Mucosa of stomach (tissue), 1 donor: Measurements from ENCODE around the gene ZBP1.

Experiments used
- H3K27me3 ChIP-seq: one replicate; pipeline ENCODE4 v1.7.0; 2013; ENCODE audit warnings: mild to moderate bottlenecking, low read length; ENCODE audit not compliant: control insufficient read depth, insufficient read depth
- H3K36me3 ChIP-seq: one replicate; pipeline ENCODE4 v1.7.0; 2013; ENCODE audit warnings: low read length; ENCODE audit not compliant: control insufficient read depth, insufficient read depth
- H3K4me1 ChIP-seq: one replicate; pipeline ENCODE4 v1.7.0; 2013; ENCODE audit warnings: mild to moderate bottlenecking, low read length; ENCODE audit not compliant: control insufficient read depth, insufficient read depth
- H3K4me3 ChIP-seq: one replicate; pipeline ENCODE4 v1.7.0; 2013; ENCODE audit warnings: low read length
- H3K9ac ChIP-seq: one replicate; pipeline ENCODE4 v1.7.0; 2013; ENCODE audit warnings: mild to moderate bottlenecking, low read length, moderate library complexity
- H3K9me3 ChIP-seq: one replicate; pipeline ENCODE4 v1.7.0; 2013; ENCODE audit warnings: mild to moderate bottlenecking, low read length, moderate library complexity; ENCODE audit not compliant: control insufficient read depth
- donor health status: Pancreatic carcinoma.

ZBP1 gene

DNA sequence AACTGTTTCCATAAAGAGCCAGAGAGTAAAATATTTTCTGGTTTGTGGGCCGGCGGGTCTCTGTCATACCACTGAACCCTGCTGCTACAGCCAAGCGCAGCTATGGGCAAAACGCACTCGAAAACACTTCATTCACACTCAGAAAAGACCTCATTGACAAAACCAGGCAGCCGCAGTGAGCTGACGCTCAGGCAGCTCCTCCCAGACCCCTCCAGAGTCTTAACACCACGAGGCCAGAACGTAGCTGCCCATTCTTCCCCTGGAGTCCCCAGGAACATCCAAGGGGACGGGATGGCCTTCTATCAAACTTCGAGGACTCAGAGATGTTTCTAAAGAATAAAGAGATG, 35.6 kb upstream of the ZBP1 start:
- H3K9ac ChIP-seq = no peak overlapping the region
- no peaks in the 10 kb centered on the region for H3K36me3 ChIP-seq
- no peaks in the 10 kb centered on the region for H3K27me3 ChIP-seq
- H3K9me3 ChIP-seq = no peaks in the 10 kb centered on the region
- no peaks in the 10 kb centered on the region for H3K4me1 ChIP-seq
- no peak overlapping the region for H3K4me3 ChIP-seq

- Histone ChIP-seq H3K4me1 (no peaks in the 10 kb centered on the region), H3K9ac (no peak overlapping the region), H3K36me3 (no peaks in the 10 kb centered on the region), H3K4me3 (no peak overlapping the region), H3K9me3 (no peaks in the 10 kb centered on the region), H3K27me3 (no peaks in the 10 kb centered on the region)
These were observed 35.0 kb upstream of the ZBP1 start for GRCh38 chr20:57654998-57655808.

- Histone ChIP-seq H3K9ac (no peak overlapping the region), H3K4me1 (no peaks in the 10 kb centered on the region), H3K9me3 (no peaks in the 10 kb centered on the region), H3K4me3 (no peak overlapping the region), H3K27me3 (no peaks in the 10 kb centered on the region), H3K36me3 (no peaks in the 10 kb centered on the region)
These were observed 34.3 kb upstream of the ZBP1 start for GRCh38 chr20:57654363-57654997.

GRCh38 chr20:57653910-57654309, 33.7 kb upstream of the ZBP1 start:
- Histone ChIP-seq H3K9me3 (no peaks in the 10 kb centered on the region), H3K4me1 (no peaks in the 10 kb centered on the region), H3K27me3 (no peaks in the 10 kb centered on the region), H3K4me3 (no peak overlapping the region), H3K9ac (no peak overlapping the region), H3K36me3 (no peaks in the 10 kb centered on the region)

DNA sequence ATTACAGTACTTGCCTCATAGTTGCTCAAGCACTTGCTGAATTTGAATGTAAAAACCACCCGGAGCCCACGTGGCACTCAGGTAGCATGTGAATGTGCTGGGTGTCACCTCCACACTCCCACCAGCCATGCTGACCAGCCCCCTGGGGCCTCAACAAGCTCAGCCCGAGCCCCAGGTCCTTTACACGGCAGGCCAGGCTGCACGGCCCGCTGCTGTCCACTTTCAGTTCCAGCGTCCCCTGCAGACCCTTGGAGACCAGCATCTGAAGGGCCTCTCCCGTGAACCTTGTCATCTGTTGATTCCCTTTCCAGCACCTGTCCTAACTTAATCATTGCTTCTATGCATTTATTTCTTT, 33.3 kb upstream of the ZBP1 start:
- H3K9ac ChIP-seq = no peak overlapping the region
- no peaks in the 10 kb centered on the region for H3K36me3 ChIP-seq
- no peaks in the 10 kb centered on the region for H3K9me3 ChIP-seq
- no peak overlapping the region for H3K4me3 ChIP-seq
- no peaks in the 10 kb centered on the region for H3K27me3 ChIP-seq
- no peaks in the 10 kb centered on the region for H3K4me1 ChIP-seq

- H3K9me3 ChIP-seq = no peaks in the 10 kb centered on the region
- no peak overlapping the region for H3K9ac ChIP-seq
- H3K4me3 ChIP-seq = no peak overlapping the region
- no peaks in the 10 kb centered on the region for H3K4me1 ChIP-seq
- H3K27me3 ChIP-seq = no peaks in the 10 kb centered on the region
- no peaks in the 10 kb centered on the region for H3K36me3 ChIP-seq
These were observed 32.6 kb upstream of the ZBP1 start for GRCh38 chr20:57652606-57653545.

DNA sequence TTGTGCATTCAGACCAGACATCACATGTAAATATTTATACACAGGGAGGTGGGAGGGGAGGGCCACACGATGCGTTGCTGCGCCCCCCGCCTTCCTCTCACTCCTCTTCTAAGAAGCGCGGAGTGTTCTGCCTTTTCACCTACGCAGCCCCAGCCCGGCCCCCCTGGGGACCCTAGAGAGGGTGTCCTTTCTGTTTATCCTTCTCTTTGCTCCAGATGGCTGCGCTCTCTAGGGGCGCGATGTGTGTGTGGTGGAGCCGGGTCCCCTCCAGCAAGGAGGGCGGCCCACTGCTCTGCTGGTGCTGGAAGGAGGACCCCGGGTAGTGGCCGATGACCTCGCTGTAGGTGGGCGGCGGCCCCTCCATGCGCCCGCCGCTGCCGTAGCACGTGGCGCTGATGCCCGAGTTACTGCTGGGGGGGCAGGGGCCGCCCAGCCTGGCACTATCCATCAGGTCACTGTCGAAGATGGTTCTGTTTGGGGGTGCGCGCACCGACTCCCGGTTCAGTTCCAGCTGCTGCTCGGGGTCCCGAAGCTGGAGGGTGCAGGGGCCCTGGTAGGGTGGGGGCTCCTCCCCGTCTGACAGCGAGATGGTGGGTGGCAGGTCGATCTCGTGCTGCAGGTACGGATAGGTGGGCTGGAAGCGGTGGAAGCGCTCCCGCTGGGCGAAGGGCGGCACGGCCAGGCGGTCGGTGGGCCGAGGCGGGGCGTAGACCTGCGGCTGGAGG, 31.8 kb upstream of the ZBP1 start:
- no peak overlapping the region for H3K9ac ChIP-seq
- no peak overlapping the region for H3K4me3 ChIP-seq
- no peaks in the 10 kb centered on the region for H3K27me3 ChIP-seq
- H3K9me3 ChIP-seq = no peaks in the 10 kb centered on the region
- H3K4me1 ChIP-seq = no peaks in the 10 kb centered on the region
- no peaks in the 10 kb centered on the region for H3K36me3 ChIP-seq

GRCh38 chr20:57650756-57651483, 30.7 kb upstream of the ZBP1 start:
- Histone ChIP-seq H3K4me3 (no peak overlapping the region), H3K9me3 (no peaks in the 10 kb centered on the region), H3K9ac (no peak overlapping the region), H3K36me3 (no peaks in the 10 kb centered on the region), H3K4me1 (no peaks in the 10 kb centered on the region), H3K27me3 (no peaks in the 10 kb centered on the region)

DNA sequence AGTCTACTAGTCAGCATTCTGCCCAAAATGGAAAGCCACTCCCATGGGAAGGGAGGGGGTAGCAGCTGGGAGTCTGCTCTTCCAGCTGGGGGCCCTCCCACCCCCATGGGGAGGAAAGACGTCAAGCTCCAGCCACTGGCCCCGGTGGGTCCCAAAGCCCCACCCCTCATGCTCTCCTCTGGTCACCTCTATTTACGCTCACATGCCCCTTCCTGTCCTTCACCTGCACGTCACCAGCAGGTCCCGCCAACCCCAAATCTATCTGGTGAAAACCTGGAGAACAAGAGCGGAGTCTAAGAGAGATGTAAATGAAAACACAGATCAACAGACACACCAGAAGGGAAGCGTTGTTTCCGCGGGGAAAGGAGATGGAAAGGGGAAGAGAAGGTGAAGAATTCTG, 30.0 kb upstream of the ZBP1 start:
- H3K4me1 ChIP-seq = no peaks in the 10 kb centered on the region
- no peaks in the 10 kb centered on the region for H3K36me3 ChIP-seq
- no peak overlapping the region for H3K4me3 ChIP-seq
- H3K9ac ChIP-seq = no peak overlapping the region
- no peaks in the 10 kb centered on the region for H3K27me3 ChIP-seq
- H3K9me3 ChIP-seq = no peaks in the 10 kb centered on the region

GRCh38 chr20:57649617-57650015, 29.4 kb upstream of the ZBP1 start:
- Histone ChIP-seq H3K9me3 (no peaks in the 10 kb centered on the region), H3K9ac (no peak overlapping the region), H3K4me1 (no peaks in the 10 kb centered on the region), H3K36me3 (no peaks in the 10 kb centered on the region), H3K27me3 (no peaks in the 10 kb centered on the region), H3K4me3 (no peak overlapping the region)

DNA sequence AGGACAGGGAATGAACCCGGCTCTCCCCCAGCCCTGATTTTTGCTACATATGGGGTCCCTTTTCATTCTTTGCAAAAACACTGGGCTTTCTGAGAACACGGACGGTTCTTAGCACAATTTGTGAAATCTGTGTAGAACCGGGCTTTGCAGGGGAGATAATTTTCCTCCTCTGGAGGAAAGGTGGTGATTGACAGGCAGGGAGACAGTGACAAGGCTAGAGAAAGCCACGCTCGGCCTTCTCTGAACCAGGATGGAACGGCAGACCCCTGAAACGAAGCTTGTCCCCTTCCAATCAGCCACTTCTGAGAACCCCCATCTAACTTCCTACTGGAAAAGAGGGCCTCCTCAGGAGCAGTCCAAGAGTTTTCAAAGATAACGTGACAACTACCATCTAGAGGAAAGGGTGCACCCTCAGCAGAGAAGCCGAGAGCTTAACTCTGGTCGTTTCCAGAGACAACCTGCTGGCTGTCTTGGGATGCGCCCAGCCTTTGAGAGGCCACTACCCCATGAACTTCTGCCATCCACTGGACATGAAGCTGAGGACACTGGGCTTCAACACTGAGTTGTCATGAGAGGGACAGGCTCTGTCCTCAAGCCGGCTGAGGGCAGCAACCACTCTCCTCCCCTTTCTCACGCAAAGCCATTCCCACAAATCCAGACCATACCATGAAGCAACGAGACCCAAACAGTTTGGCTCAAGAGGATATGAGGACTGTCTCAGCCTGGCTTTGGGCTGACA, 28.8 kb upstream of the ZBP1 start:
- Histone ChIP-seq H3K4me1 (no peaks in the 10 kb centered on the region), H3K36me3 (no peaks in the 10 kb centered on the region), H3K9ac (no peak overlapping the region), H3K27me3 (no peaks in the 10 kb centered on the region), H3K4me3 (no peak overlapping the region), H3K9me3 (no peaks in the 10 kb centered on the region)
